Erythroblast (primary cell): Measurements from ENCODE around the gene ASAP2.
A peak's percentile ranks its signal among the peaks of the same experiment; 100 is the strongest.

Experiments used
- DNase-seq, 2 experiments: peaks; one replicate each; lab custom pipeline; 2025; lab: John Stamatoyannopoulos, UW
- GATA1 ChIP-seq: IDR thresholded peaks from 2 replicates; pipeline ENCODE4 v1.6.1; 2011; ENCODE audit warnings: low read depth, mild to moderate bottlenecking, control low read depth, low read length, moderate library complexity
- POLR2A ChIP-seq: IDR thresholded peaks from 2 replicates; pipeline ENCODE4 v1.6.1; 2011; ENCODE audit warnings: mild to moderate bottlenecking, low read length

Gene ASAP2

GRCh38 chr2:9205963-9206948 is at the start of gene ASAP2:
Gene ASAP2, plus strand, starts transcription at chr2:9206812. Its CDS starts 293 bp downstream, at chr2:9207105.
- TF ChIP-seq POLR2A (no peak), GATA1 (no peak)
- DNase-seq = peak; percentile 70 to 74

- TF ChIP-seq POLR2A (no peak), GATA1 (no peak)
- no peak for DNase-seq
Observed at GRCh38 chr2:9158786-9159779, 47.5 kb upstream of the ASAP2 start.

GRCh38 chr2:9160732-9161131 is 45.9 kb upstream of the ASAP2 start:
- no peak for TF ChIP-seq POLR2A
- no peak for TF ChIP-seq GATA1
- no peak for DNase-seq

- TF ChIP-seq POLR2A = no peak
- no peak for DNase-seq
Observed at GRCh38 chr2:9162841-9163240, 43.8 kb upstream of the ASAP2 start.

GRCh38 chr2:9163306-9164111 is 43.1 kb upstream of the ASAP2 start:
- TF ChIP-seq POLR2A (no peak), GATA1 (no peak)
- DNase-seq = no peak

- no peak for DNase-seq
- TF ChIP-seq POLR2A (no peak), GATA1 (no peak)
Observed at GRCh38 chr2:9164112-9164608, 42.5 kb upstream of the ASAP2 start.

GRCh38 chr2:9165625-9166024 is 41.0 kb upstream of the ASAP2 start:
- no peak for TF ChIP-seq GATA1
- no peak for TF ChIP-seq POLR2A
- no peak for DNase-seq

GRCh38 chr2:9166579-9167377 is 39.8 kb upstream of the ASAP2 start:
- no peak for DNase-seq
- TF ChIP-seq GATA1 = no peak
- TF ChIP-seq POLR2A = no peak

GRCh38 chr2:9167718-9168657 is 38.6 kb upstream of the ASAP2 start:
- DNase-seq = no peak
- TF ChIP-seq POLR2A (no peak), GATA1 (no peak)

- no peak for TF ChIP-seq POLR2A
- no peak for TF ChIP-seq GATA1
- no peak for DNase-seq
Observed at GRCh38 chr2:9168821-9169221, 37.8 kb upstream of the ASAP2 start.
